GM10248 (cell line): ENCODE data around the gene SSTR5.
A peak's percentile ranks its signal among the peaks of the same experiment; 100 is the strongest.

Experiments used
- CTCF ChIA-PET: fragments of 300-600 bp; sonication (Branson Sonifier 250); formaldehyde crosslinking; extraction: SDS; loops from one replicate; lab custom pipeline; 2021; ENCODE audit warnings: antibody characterized with exemption; lab: Yijun Ruan, JAX
- POLR2A ChIA-PET: fragments of 350-650 bp; sonication (Branson Sonifier 250); formaldehyde crosslinking; extraction: SDS; loops from one replicate; lab custom pipeline; 2020; ENCODE audit warnings: antibody characterized with exemption; lab: Yijun Ruan, JAX
- DNase-seq: peaks from one replicate; pipeline ENCODE4 v3.0.0; 2012; ENCODE audit errors: extremely low spot score
- CTCF ChIP-seq: IDR thresholded peaks from 2 replicates; pipeline ENCODE4 v1.5.1; 2012; ENCODE audit warnings: mild to moderate bottlenecking, low read depth; ENCODE audit errors: extremely low read depth, missing control alignments, control extremely low read depth

Gene SSTR5

GRCh38 chr16:1101573-1102332, 29.2 kb downstream of the SSTR5 start:
- ChIA-PET CTCF (no interaction called here), POLR2A (no interaction called here)
- TF ChIP-seq CTCF = no peak
- no peak for DNase-seq

DNA sequence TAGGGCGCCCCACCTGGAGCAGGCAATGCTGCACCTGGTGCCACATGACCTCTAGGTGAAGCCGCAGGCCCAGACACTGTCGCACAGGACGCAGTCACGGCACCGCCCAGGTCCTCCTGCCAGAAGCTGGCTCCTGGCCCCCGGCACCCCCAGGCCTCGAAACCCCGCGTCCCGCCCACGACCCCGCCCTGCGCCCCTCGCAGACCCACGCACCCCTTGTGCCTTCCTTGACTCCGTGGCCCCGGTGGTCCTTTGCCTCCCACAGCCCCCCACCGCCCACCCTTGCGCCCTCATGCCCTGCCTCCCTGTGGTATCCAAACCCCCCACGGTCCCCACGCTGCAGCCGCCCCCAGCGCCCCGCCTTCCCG, 29.8 kb downstream of the SSTR5 start:
- CTCF ChIA-PET = interaction anchor here (1.0 to 1.3 kb wide), 3 partner anchors 16 to 390 kb away, joined by 3 to 7 read pairs (median 5); no protein-coding TSS in a partner anchor
- POLR2A ChIA-PET = no interaction called here
- DNase-seq = no peak
- TF ChIP-seq CTCF = no peak

GRCh38 chr16:1102921-1103635, 30.5 kb downstream of the SSTR5 start:
- ChIA-PET CTCF (interaction anchor here (0.7 to 1.6 kb wide), 13 partner anchors 8 to 396 kb away, joined by 3 to 7 read pairs (median 3); partner anchors contain the start of genes CHTF18, GNG13 and RPUSD1), POLR2A (no interaction called here)
- peak; percentile 89 for DNase-seq
- peak; percentile 91 for TF ChIP-seq CTCF

GRCh38 chr16:1103636-1103980, 31.1 kb downstream of the SSTR5 start:
- ChIA-PET CTCF (interaction anchor here (0.7 to 1.6 kb wide), 12 partner anchors 8 to 396 kb away, joined by 3 to 7 read pairs (median 4); partner anchors contain the start of genes CHTF18, GNG13 and RPUSD1), POLR2A (no interaction called here)
- no peak for TF ChIP-seq CTCF
- DNase-seq = no peak

GRCh38 chr16:1105888-1106620, 33.5 kb downstream of the SSTR5 start:
- CTCF ChIA-PET = no interaction called here
- POLR2A ChIA-PET = no interaction called here
- peak; percentile 68 for DNase-seq
- TF ChIP-seq CTCF = peak; percentile 71

GRCh38 chr16:1106659-1107058, 34.1 kb downstream of the SSTR5 start:
- POLR2A ChIA-PET = no interaction called here
- no peak for DNase-seq
- TF ChIP-seq CTCF = no peak
- CTCF ChIA-PET = no interaction called here
